ENCODE data around the gene ANTXR2.

DNA sequence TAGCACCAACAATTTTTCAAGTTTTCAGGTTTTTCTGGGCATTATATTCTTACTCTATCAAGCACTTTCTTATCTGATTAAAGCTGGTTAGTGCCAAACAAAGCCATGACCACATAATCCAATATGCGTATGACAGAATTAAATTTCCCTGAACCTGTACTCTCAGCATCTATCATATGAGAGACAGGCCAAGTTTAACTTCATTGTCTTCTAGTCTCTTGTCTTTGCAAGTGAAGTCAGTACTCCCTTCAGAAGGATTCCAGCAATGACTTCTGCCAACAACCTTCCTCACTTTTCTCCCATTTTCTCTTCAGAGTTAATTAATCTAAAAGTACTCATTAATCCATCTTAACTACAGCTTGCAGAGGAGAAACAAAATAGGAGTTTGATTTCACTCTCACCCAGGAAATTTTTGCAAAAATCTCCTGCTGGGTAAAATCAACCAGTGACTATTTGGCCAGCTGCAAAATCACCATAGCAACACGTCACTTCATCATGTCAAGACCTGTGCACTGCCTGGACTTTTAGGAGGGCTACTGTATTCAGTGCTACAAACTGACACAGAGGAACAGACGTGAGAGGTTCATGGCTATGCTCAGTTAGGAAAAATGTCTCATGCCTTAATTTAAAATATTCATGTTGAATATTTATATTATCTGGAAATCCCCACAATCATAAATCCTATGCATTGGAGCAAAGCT, 208.4 kb downstream of the ANTXR2 start:
- TF ChIP-seq, protein P1, sequence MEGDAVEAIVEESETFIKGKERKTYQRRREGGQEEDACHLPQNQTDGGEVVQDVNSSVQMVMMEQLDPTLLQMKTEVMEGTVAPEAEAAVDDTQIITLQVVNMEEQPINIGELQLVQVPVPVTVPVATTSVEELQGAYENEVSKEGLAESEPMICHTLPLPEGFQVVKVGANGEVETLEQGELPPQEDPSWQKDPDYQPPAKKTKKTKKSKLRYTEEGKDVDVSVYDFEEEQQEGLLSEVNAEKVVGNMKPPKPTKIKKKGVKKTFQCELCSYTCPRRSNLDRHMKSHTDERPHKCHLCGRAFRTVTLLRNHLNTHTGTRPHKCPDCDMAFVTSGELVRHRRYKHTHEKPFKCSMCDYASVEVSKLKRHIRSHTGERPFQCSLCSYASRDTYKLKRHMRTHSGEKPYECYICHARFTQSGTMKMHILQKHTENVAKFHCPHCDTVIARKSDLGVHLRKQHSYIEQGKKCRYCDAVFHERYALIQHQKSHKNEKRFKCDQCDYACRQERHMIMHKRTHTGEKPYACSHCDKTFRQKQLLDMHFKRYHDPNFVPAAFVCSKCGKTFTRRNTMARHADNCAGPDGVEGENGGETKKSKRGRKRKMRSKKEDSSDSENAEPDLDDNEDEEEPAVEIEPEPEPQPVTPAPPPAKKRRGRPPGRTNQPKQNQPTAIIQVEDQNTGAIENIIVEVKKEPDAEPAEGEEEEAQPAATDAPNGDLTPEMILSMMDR (IDR thresholded peaks at IDR 0.05), result no peak
- TF ChIP-seq POLR2A (IDR thresholded peaks at IDR 0.05; ENCODE audit: low read depth), result no peak

All from esophagus muscularis mucosa (tissue), 3 donors.